HL-60 (cell line): ENCODE data around the gene RABGEF1.

Source experiments
- DNase-seq, 2 experiments: peaks; one replicate each; pipeline ENCODE4 v3.0.0-alpha.2; 2010 to 2020; ENCODE audit warnings: low read depth in 1 of 2, low spot score in 1 of 2
- H3K27ac ChIP-seq: fragments of 250-450 bp; sonication (Bioruptor Pico); replicated peaks from 2 replicates; pipeline ENCODE4 v1.5.1; 2020; ENCODE audit warnings: mild to moderate bottlenecking, moderate library complexity
- H3K27me3 ChIP-seq: fragments of 250-450 bp; sonication (Bioruptor Pico); 2 replicates; pipeline ENCODE4 v1.5.1; 2021; ENCODE audit warnings: mild to moderate bottlenecking, moderate library complexity; ENCODE audit not compliant: insufficient read depth, poor library complexity, severe bottlenecking
- H3K4me3 ChIP-seq: replicated peaks from 2 replicates; pipeline ENCODE4 v1.5.1; 2011; ENCODE audit warnings: mild to moderate bottlenecking, control low read depth, low read length; ENCODE audit not compliant: insufficient read depth
- GABPA ChIP-seq: IDR thresholded peaks from 2 replicates; pipeline ENCODE4 v1.6.1; 2012; ENCODE audit warnings: low read depth
- POLR2AphosphoS5 ChIP-seq: IDR thresholded peaks from 2 replicates; pipeline ENCODE4 v1.6.1; 2012; ENCODE audit warnings: low read depth
- SPI1 ChIP-seq: IDR thresholded peaks from 2 replicates; pipeline ENCODE4 v1.6.1; 2012; ENCODE audit warnings: low read depth, mild to moderate bottlenecking, borderline replicate concordance
- TF ChIP-seq, protein P1 (sequence below): IDR thresholded peaks from 2 replicates; pipeline ENCODE4 v1.6.1; 2012; ENCODE audit warnings: low read depth; ENCODE audit not compliant: insufficient replicate concordance
- TF ChIP-seq, protein P2 (sequence below): IDR thresholded peaks from one replicate; pipeline ENCODE4 v1.5.1; 2011; ENCODE audit warnings: low read length, control low read depth, inconsistent platforms; ENCODE audit not compliant: insufficient read depth

RABGEF1 gene

DNA sequence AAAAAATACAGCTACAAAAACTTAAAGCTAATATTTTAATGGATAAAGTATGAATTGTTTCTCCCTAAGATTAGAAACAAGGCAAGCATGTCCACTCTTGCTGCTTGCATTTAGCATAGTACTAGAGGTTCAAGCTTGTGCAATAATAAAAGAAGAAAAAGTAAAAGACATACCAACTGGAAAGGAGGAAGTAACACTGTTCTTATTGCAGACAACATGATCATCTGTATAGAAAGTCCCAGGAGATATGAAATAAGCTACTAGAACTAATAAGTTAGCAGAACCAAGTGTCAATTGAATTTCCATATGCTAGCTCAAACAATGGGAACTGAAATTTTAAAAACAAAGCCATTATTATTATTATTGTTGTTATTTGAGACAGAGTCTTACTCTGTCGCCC lies 20.0 kb upstream of the RABGEF1 start:
- no peak for DNase-seq
- Histone ChIP-seq H3K27me3 (no peaks in the 10 kb centered on the region), H3K4me3 (no peak overlapping the region), H3K27ac (no peak overlapping the region)
- TF ChIP-seq, protein P1, sequence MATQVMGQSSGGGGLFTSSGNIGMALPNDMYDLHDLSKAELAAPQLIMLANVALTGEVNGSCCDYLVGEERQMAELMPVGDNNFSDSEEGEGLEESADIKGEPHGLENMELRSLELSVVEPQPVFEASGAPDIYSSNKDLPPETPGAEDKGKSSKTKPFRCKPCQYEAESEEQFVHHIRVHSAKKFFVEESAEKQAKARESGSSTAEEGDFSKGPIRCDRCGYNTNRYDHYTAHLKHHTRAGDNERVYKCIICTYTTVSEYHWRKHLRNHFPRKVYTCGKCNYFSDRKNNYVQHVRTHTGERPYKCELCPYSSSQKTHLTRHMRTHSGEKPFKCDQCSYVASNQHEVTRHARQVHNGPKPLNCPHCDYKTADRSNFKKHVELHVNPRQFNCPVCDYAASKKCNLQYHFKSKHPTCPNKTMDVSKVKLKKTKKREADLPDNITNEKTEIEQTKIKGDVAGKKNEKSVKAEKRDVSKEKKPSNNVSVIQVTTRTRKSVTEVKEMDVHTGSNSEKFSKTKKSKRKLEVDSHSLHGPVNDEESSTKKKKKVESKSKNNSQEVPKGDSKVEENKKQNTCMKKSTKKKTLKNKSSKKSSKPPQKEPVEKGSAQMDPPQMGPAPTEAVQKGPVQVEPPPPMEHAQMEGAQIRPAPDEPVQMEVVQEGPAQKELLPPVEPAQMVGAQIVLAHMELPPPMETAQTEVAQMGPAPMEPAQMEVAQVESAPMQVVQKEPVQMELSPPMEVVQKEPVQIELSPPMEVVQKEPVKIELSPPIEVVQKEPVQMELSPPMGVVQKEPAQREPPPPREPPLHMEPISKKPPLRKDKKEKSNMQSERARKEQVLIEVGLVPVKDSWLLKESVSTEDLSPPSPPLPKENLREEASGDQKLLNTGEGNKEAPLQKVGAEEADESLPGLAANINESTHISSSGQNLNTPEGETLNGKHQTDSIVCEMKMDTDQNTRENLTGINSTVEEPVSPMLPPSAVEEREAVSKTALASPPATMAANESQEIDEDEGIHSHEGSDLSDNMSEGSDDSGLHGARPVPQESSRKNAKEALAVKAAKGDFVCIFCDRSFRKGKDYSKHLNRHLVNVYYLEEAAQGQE: no peak
- no peak for TF ChIP-seq SPI1
- TF ChIP-seq, protein P2, sequence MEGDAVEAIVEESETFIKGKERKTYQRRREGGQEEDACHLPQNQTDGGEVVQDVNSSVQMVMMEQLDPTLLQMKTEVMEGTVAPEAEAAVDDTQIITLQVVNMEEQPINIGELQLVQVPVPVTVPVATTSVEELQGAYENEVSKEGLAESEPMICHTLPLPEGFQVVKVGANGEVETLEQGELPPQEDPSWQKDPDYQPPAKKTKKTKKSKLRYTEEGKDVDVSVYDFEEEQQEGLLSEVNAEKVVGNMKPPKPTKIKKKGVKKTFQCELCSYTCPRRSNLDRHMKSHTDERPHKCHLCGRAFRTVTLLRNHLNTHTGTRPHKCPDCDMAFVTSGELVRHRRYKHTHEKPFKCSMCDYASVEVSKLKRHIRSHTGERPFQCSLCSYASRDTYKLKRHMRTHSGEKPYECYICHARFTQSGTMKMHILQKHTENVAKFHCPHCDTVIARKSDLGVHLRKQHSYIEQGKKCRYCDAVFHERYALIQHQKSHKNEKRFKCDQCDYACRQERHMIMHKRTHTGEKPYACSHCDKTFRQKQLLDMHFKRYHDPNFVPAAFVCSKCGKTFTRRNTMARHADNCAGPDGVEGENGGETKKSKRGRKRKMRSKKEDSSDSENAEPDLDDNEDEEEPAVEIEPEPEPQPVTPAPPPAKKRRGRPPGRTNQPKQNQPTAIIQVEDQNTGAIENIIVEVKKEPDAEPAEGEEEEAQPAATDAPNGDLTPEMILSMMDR: no peak
- TF ChIP-seq POLR2AphosphoS5: no peak

DNA sequence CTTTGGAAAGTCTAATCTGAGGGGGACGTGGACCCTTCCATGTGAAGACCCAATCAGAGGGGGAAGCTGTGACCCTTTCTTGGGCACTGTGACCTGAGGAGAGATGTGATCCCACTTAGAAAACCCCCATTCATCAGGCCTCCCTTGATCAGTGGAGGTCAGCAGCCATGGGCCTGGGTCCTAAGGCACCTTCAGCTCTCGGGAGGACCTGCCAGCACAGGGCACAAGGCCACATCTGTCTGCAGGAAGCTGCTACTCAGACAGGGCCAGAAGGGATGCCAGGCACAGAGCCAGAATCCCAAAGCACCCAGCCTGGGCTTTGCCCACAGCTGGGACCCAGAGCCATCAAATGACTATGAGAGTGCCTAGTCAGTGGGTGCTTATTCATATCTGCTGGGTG lies 14.7 kb upstream of the RABGEF1 start:
- no peak overlapping the region for H3K27ac ChIP-seq
- H3K27me3 ChIP-seq: no peaks in the 10 kb centered on the region
- H3K4me3 ChIP-seq: no peak overlapping the region
- DNase-seq: no peak
- TF ChIP-seq GABPA: no peak
- TF ChIP-seq, protein P1: no peak

DNA sequence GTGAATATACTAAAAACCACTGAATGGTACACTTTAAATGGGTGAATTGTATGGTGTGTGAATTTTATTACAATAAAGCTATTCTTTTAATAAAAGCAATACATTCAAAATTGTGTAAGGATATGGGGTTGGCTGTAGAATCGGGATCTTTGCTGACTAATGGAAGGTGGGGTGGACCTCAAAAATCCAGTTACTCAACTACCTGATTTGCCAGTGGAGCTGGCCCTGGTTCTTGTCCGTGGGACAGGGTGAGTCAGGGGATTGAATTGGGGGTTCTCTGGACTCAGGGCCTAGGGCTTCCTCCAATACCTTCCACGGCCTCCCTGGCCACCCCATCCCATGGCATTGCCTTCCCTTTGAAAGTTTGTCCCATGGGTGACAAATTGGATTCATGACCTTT lies 13.5 kb upstream of the RABGEF1 start:
- no peak for DNase-seq
- TF ChIP-seq, protein P2: no peak
- TF ChIP-seq POLR2AphosphoS5: no peak
- no peak for TF ChIP-seq SPI1
- TF ChIP-seq GABPA: no peak
- TF ChIP-seq, protein P1: no peak
- Histone ChIP-seq H3K27ac (no peak overlapping the region), H3K27me3 (no peaks in the 10 kb centered on the region), H3K4me3 (no peak overlapping the region)

DNA sequence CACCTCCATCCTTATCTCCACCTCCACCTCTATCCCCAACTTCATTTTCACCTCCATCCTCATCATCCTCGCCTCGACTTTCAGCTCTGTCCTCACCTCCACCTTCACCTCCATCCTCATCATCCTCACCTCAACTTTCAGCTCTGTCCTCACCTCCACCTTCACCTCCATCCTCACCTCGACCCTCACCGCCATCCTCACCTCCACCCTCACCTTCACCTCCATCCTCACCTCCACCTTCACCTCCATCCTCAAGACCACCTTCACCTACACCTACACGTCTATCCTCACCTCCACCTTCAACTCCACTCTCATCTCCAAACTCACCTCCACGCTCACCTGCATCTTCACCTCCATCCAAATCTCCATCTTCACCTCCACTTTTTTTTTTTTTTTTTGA lies 12.0 kb upstream of the RABGEF1 start:
- Histone ChIP-seq H3K4me3 (no peak overlapping the region), H3K27ac (no peak overlapping the region), H3K27me3 (no peaks in the 10 kb centered on the region)
- TF ChIP-seq, protein P2: no peak
- no peak for TF ChIP-seq SPI1
- no peak for TF ChIP-seq GABPA
- TF ChIP-seq, protein P1: no peak
- no peak for DNase-seq
